CD4-positive, alpha-beta T cell (primary cell): ENCODE data around the gene PPP1CA. TPM values are rescaled to one million over a fixed set of nuclear protein-coding genes. Genes with fewer than 3 reads are reported as not detected.

Source experiments
- ATAC-seq: fragments of 200-7000 bp; cut with Tn5 transposase; one replicate; pipeline ENCODE4 v1.10.0; 2022; ENCODE audit warnings: mild to moderate bottlenecking; ENCODE audit not compliant: poor library complexity
- CTCF ChIA-PET: fragments of 350-600 bp; sonication (Branson Sonifier 250); formaldehyde crosslinking; loops from one replicate; lab custom pipeline; 2021; ENCODE audit warnings: antibody characterized with exemption, inconsistent platforms; lab: Charles Lee
- POLR2A ChIA-PET: fragments of 350-600 bp; sonication (Branson Sonifier 250); formaldehyde crosslinking; loops from one replicate; lab custom pipeline; 2021; ENCODE audit warnings: antibody characterized with exemption, inconsistent platforms; lab: Charles Lee
- DNase-seq, 14 experiments: peaks; one replicate each; pipeline ENCODE4 v3.0.0-alpha.2; 2013 to 2020; ENCODE audit warnings: mixed read lengths in 2 of 14
- H3K27ac ChIP-seq, 2 donors: one replicate each; pipeline versions ENCODE4 v1.5.1 to v1.7.0; 2013; ENCODE audit warnings: low read length in 2 of 2, low read depth in 1 of 2, mild to moderate bottlenecking in 1 of 2
- H3K27me3 ChIP-seq, 2 experiments: 1 replicate in 1 of 2; 2 replicates in 1 of 2; pipeline versions ENCODE4 v1.6.1 to v1.7.0; 2013; ENCODE audit warnings: low read length in 2 of 2, control low read depth in 1 of 2, mild to moderate bottlenecking in 1 of 2, moderate library complexity in 1 of 2; ENCODE audit not compliant: insufficient read depth in 2 of 2, control insufficient read depth in 1 of 2
- H3K36me3 ChIP-seq: one replicate; pipeline ENCODE4 v1.6.1; 2013; ENCODE audit warnings: low read length, control low read depth; ENCODE audit not compliant: insufficient read depth
- H3K4me1 ChIP-seq: one replicate; pipeline ENCODE4 v1.6.1; 2013; ENCODE audit warnings: low read length, control low read depth; ENCODE audit not compliant: insufficient read depth
- H3K4me3 ChIP-seq: one replicate; pipeline ENCODE4 v1.5.1; 2013; ENCODE audit warnings: mild to moderate bottlenecking, low read length, moderate library complexity
- H3K9me3 ChIP-seq, 2 experiments: 1 replicate in 1 of 2; 2 replicates in 1 of 2; pipeline versions ENCODE4 v1.6.1 to v1.7.0; 2013; ENCODE audit warnings: low read length in 2 of 2, mild to moderate bottlenecking in 2 of 2, control low read depth in 1 of 2, moderate library complexity in 1 of 2; ENCODE audit not compliant: control insufficient read depth in 1 of 2, insufficient read depth in 1 of 2
- H3K27ac Mint-ChIP-seq: one replicate; pipeline ENCODE4 v1.8.0; 2020; ENCODE audit warnings: mixed read lengths
- H3K27me3 Mint-ChIP-seq: one replicate; pipeline ENCODE4 v1.8.0; 2021; ENCODE audit warnings: mixed read lengths
- H3K36me3 Mint-ChIP-seq: one replicate; pipeline ENCODE4 v1.8.0; 2021; ENCODE audit warnings: low read depth, mixed read lengths
- H3K4me1 Mint-ChIP-seq: one replicate; pipeline ENCODE4 v1.8.0; 2021; ENCODE audit warnings: low read depth, mixed read lengths
- H3K4me3 Mint-ChIP-seq: one replicate; pipeline ENCODE4 v1.8.0; 2020; ENCODE audit warnings: mild to moderate bottlenecking, mixed read lengths
- H3K9me3 Mint-ChIP-seq: one replicate; pipeline ENCODE4 v1.8.0; 2020; ENCODE audit warnings: mixed read lengths
- CTCF ChIP-seq: fragments of 200-600 bp; IDR thresholded peaks from one replicate; pipeline ENCODE4 v1.8.0; 2022; ENCODE audit warnings: antibody characterized with exemption, mild to moderate bottlenecking
- intact Hi-C, 2 experiments: fragments of 100-400 bp; cut with DNase I in 1 of 2; cut with micrococcal nuclease in 1 of 2; formaldehyde crosslinking; loops; one replicate each; pipeline versions ENCODE4 v1.15.1 to v1.9.0; 2023 to 2025; cut with DNase I, micrococcal nuclease
- total RNA-seq, 174 experiments: library from RNA in 2 of 174; stranded (reverse) in 2 of 174; gene quantifications; one replicate each; pipeline ENCODE4 v1.2.3 and lab custom pipeline; 2021 to 2026

Gene PPP1CA
- total RNA-seq, 2 experiments from 2014 or later: 42.0 to 45.5 TPM

- intact Hi-C loops: no loop called here
- Mint-ChIP-seq H3K27ac (peak overlapping the region; percentile 4), H3K36me3 (peaks cover 3% of the 10 kb centered on the region), H3K4me3 (peak overlapping the region; percentile 0), H3K9me3 (no peaks in the 10 kb centered on the region), H3K27me3 (peaks cover 24% of the 10 kb centered on the region), H3K4me1 (peaks cover 75% of the 10 kb centered on the region)
- H3K4me3 ChIP-seq: no peak overlapping the region
- no peaks in the 10 kb centered on the region for H3K27me3 ChIP-seq
- TF ChIP-seq CTCF: no peak
- H3K9me3 ChIP-seq: no peaks in the 10 kb centered on the region
- peaks cover 4% of the 10 kb centered on the region for H3K36me3 ChIP-seq
- DNase-seq (peak in 3 of 14 experiments; percentile 13 to 53 (median 53)), ATAC-seq (no peak)
- no peak overlapping the region for H3K27ac ChIP-seq
- ChIA-PET CTCF (interaction anchor here (0.6 to 1.5 kb wide), 3 partner anchors 13 to 93 kb away, joined by 3 to 4 read pairs (median 4); no protein-coding TSS in a partner anchor), POLR2A (interaction anchor here (2.4 to 8.2 kb wide), 2 partner anchors 16 to 33 kb away, joined by 6 to 81 read pairs; partner anchors contain the start of genes POLD4 and PPP1CA)
- H3K4me1 ChIP-seq: peaks cover 86% of the 10 kb centered on the region
Observed at GRCh38 chr11:67368621-67369020, 33.0 kb downstream of the PPP1CA start.

GRCh38 chr11:67367761-67368227 lies 33.9 kb downstream of the PPP1CA start:
- Mint-ChIP-seq H3K9me3 (no peaks in the 10 kb centered on the region), H3K27me3 (peaks cover 21% of the 10 kb centered on the region), H3K4me3 (no peak overlapping the region), H3K27ac (peak overlapping the region; percentile 4), H3K36me3 (no peaks in the 10 kb centered on the region), H3K4me1 (peaks cover 75% of the 10 kb centered on the region)
- Histone ChIP-seq H3K9me3 (no peaks in the 10 kb centered on the region), H3K4me1 (peaks cover 84% of the 10 kb centered on the region), H3K36me3 (peaks cover 4% of the 10 kb centered on the region), H3K27me3 (no peaks in the 10 kb centered on the region), H3K4me3 (no peak overlapping the region), H3K27ac (no peak overlapping the region)
- ChIA-PET CTCF (interaction anchor here (0.9 to 1.5 kb wide), 4 partner anchors 11 to 16 kb away, joined by 3 to 4 read pairs (median 3); no protein-coding TSS in a partner anchor), POLR2A (interaction anchor here (0.8 to 8.2 kb wide), 2 partner anchors 8 to 15 kb away, joined by 3 to 81 read pairs; partner anchors contain the start of gene POLD4)
- intact Hi-C loops: no loop called here
- TF ChIP-seq CTCF: no peak
- no peak for ATAC-seq
- DNase-seq: no peak

GRCh38 chr11:67366961-67367760 lies 34.5 kb downstream of the PPP1CA start:
- Histone ChIP-seq H3K9me3 (no peaks in the 10 kb centered on the region), H3K27me3 (no peaks in the 10 kb centered on the region), H3K36me3 (peaks cover 4% of the 10 kb centered on the region), H3K4me3 (no peak overlapping the region), H3K4me1 (peaks cover 82% of the 10 kb centered on the region), H3K27ac (no peak overlapping the region)
- DNase-seq (no peak), ATAC-seq (no peak)
- H3K27ac Mint-ChIP-seq: peak overlapping the region; percentile 4
- ChIA-PET POLR2A (interaction anchor here (0.8 to 8.2 kb wide), 2 partner anchors 9 to 15 kb away, joined by 3 to 81 read pairs; partner anchors contain the start of gene POLD4), CTCF (interaction anchor here (0.9 to 1.1 kb wide), 3 partner anchors 11 to 16 kb away, joined by 3 read pairs; no protein-coding TSS in a partner anchor)
- no peaks in the 10 kb centered on the region for H3K9me3 Mint-ChIP-seq
- TF ChIP-seq CTCF: no peak
- H3K27me3 Mint-ChIP-seq: peaks cover 21% of the 10 kb centered on the region
- peaks cover 80% of the 10 kb centered on the region for H3K4me1 Mint-ChIP-seq
- intact Hi-C loops: no loop called here
- H3K36me3 Mint-ChIP-seq: no peaks in the 10 kb centered on the region
- H3K4me3 Mint-ChIP-seq: no peak overlapping the region
